Transverse colon (tissue), 4 donors: ENCODE measurements around the gene NEURL1.

Experiments
- EP300 ChIP-seq: sonication (generic); formaldehyde crosslinking; IDR thresholded peaks from one replicate; pipeline ENCODE4 v1.6.1; 2017; ENCODE audit warnings: antibody characterized with exemption, low read depth
- POLR2AphosphoS5 ChIP-seq, 3 donors: sonication (generic); formaldehyde crosslinking; IDR thresholded peaks; one replicate each; pipeline ENCODE4 v1.6.1; 2016; ENCODE audit warnings: antibody characterized with exemption in 3 of 3
- TF ChIP-seq, protein P1 (sequence below), 5 experiments: fragments of 200-600 bp in 3 of 5; fragments of 450-650 bp in 2 of 5; sonication (generic) in 3 of 5; IDR thresholded peaks; 1 replicate in 2 of 5; 2 replicates in 3 of 5; pipeline ENCODE4 v1.5.1; 2016 to 2017; ENCODE audit warnings: antibody characterized with exemption in 5 of 5, inconsistent platforms in 3 of 5, mild to moderate bottlenecking in 2 of 5, moderate library complexity in 1 of 5

DNA sequence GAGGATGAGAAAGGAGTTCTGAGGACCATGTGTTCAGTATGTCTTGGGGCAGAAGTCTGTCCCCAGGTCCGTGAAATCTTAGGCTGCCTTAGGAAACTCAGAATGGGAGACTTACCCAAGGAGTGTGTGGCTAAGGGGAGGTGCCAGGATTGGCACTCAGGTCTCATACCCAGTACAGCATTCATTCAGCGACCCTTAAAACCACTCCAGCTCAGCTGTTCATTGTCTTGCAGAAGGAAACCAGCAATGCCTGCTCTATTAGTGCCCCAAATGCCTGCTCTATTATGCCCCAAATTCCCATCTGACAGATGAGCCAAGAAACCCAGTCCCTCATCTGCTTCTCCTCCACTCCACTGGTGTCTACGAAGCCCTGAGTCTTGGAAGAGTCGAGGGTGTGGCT, 147.8 kb downstream of the NEURL1 start:
- TF ChIP-seq, protein P1, sequence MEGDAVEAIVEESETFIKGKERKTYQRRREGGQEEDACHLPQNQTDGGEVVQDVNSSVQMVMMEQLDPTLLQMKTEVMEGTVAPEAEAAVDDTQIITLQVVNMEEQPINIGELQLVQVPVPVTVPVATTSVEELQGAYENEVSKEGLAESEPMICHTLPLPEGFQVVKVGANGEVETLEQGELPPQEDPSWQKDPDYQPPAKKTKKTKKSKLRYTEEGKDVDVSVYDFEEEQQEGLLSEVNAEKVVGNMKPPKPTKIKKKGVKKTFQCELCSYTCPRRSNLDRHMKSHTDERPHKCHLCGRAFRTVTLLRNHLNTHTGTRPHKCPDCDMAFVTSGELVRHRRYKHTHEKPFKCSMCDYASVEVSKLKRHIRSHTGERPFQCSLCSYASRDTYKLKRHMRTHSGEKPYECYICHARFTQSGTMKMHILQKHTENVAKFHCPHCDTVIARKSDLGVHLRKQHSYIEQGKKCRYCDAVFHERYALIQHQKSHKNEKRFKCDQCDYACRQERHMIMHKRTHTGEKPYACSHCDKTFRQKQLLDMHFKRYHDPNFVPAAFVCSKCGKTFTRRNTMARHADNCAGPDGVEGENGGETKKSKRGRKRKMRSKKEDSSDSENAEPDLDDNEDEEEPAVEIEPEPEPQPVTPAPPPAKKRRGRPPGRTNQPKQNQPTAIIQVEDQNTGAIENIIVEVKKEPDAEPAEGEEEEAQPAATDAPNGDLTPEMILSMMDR (IDR thresholded peaks at IDR 0.05), result no peak
- TF ChIP-seq POLR2AphosphoS5 (IDR thresholded peaks at IDR 0.05) (no peak), EP300 (no peak)
